CD4-positive, alpha-beta memory T cell (primary cell): ENCODE measurements around the gene WNK3. TPM values are rescaled to one million over a fixed set of nuclear protein-coding genes. Genes with fewer than 3 reads are reported as not detected.
"Not testable (repeated sequence)": the region's sequence is repeated elsewhere in the genome, so short reads cannot be mapped to it uniquely, and the experiment has no call there.

Source experiments
- CTCF ChIA-PET: fragments of 350-600 bp; sonication (Branson Sonifier 250); formaldehyde crosslinking; loops from one replicate; lab custom pipeline; 2021; ENCODE audit warnings: inconsistent platforms; ENCODE audit not compliant: partially characterized antibody; lab: Charles Lee
- POLR2A ChIA-PET: fragments of 350-600 bp; sonication (Branson Sonifier 250); formaldehyde crosslinking; loops from one replicate; lab custom pipeline; 2021; ENCODE audit not compliant: partially characterized antibody; lab: Charles Lee
- DNase-seq, 5 donors: peaks; one replicate each; pipeline versions ENCODE4 v3.0.0 to v3.0.0-alpha.2; 2020 to 2022; ENCODE audit warnings: mixed read lengths in 1 of 5
- H3K27ac ChIP-seq: one replicate; pipeline ENCODE4 v1.7.0; 2013; ENCODE audit warnings: low read depth, low read length
- H3K27me3 ChIP-seq: 2 replicates; pipeline ENCODE4 v1.7.0; 2013; ENCODE audit warnings: mild to moderate bottlenecking, low read length, moderate library complexity; ENCODE audit not compliant: insufficient read depth
- H3K36me3 ChIP-seq: 2 replicates; pipeline ENCODE4 v1.7.0; 2013; ENCODE audit warnings: mild to moderate bottlenecking, low read length, moderate library complexity; ENCODE audit not compliant: insufficient read depth
- H3K4me1 ChIP-seq: 2 replicates; pipeline ENCODE4 v1.7.0; 2013; ENCODE audit warnings: mild to moderate bottlenecking, low read length, moderate library complexity; ENCODE audit not compliant: insufficient read depth
- H3K4me3 ChIP-seq, 2 donors: one replicate each; pipeline ENCODE4 v1.7.0; 2013; ENCODE audit warnings: low read length in 2 of 2, mild to moderate bottlenecking in 1 of 2
- H3K9me3 ChIP-seq, 2 donors: one replicate each; pipeline ENCODE4 v1.7.0; 2013; ENCODE audit warnings: low read length in 2 of 2, control low read depth in 1 of 2; ENCODE audit not compliant: control insufficient read depth in 1 of 2
- H3K27ac Mint-ChIP-seq, 7 donors: one replicate each; pipeline ENCODE4 v1.8.0; 2020 to 2021; ENCODE audit warnings: mixed read lengths in 7 of 7, mild to moderate bottlenecking in 6 of 7, inconsistent platforms in 3 of 7, moderate library complexity in 3 of 7
- H3K27me3 Mint-ChIP-seq, 2 donors: one replicate each; pipeline ENCODE4 v1.8.0; 2020 to 2021; ENCODE audit warnings: mixed read lengths in 2 of 2
- H3K36me3 Mint-ChIP-seq, 2 donors: one replicate each; pipeline ENCODE4 v1.8.0; 2020 to 2021; ENCODE audit warnings: mixed read lengths in 2 of 2, inconsistent platforms in 1 of 2, mild to moderate bottlenecking in 1 of 2
- H3K4me1 Mint-ChIP-seq, 4 donors: one replicate each; pipeline ENCODE4 v1.8.0; 2020 to 2021; ENCODE audit warnings: mixed read lengths in 4 of 4, mild to moderate bottlenecking in 1 of 4
- H3K4me3 Mint-ChIP-seq, 8 donors: one replicate each; pipeline ENCODE4 v1.8.0; 2020 to 2021; ENCODE audit warnings: mixed read lengths in 8 of 8, mild to moderate bottlenecking in 7 of 8, moderate library complexity in 6 of 8, inconsistent platforms in 3 of 8
- H3K9me3 Mint-ChIP-seq, 8 donors: one replicate each; pipeline ENCODE4 v1.8.0; 2020 to 2021; ENCODE audit warnings: mixed read lengths in 8 of 8, mild to moderate bottlenecking in 5 of 8, inconsistent platforms in 3 of 8, moderate library complexity in 1 of 8
- intact Hi-C: fragments of 100-400 bp; cut with micrococcal nuclease; formaldehyde crosslinking; loops from one replicate; pipeline ENCODE4 v1.15.1; 2023
- polyA plus RNA-seq, 2 donors: library from polyadenylated mRNA; unstranded; fragments of 300-500 nt; fragmentation: Illumina TruSeq; gene quantifications; one replicate each; pipeline ENCODE4 v1.2.3, GENCODE V29; 2021
- total RNA-seq, 2 experiments: library from RNA; stranded (reverse); gene quantifications; one replicate each; pipeline ENCODE4 v1.2.3, GENCODE V29; 2021

Gene WNK3
- total and polyA plus RNA-seq, 4 experiments from 2014 or later = 0.13 to 0.81 (median 0.71) TPM

GRCh38 chrX:54358424-54359211 lies 772 bp upstream of the WNK3 start:
- CTCF ChIA-PET = interaction anchor here (0.6 kb wide), 1 partner anchor 260 kb away, joined by 3 read pairs; no protein-coding TSS in a partner anchor
- Histone ChIP-seq H3K4me1 (peaks cover 5% of the 10 kb centered on the region), H3K9me3 (no peaks in the 10 kb centered on the region), H3K4me3 (peak overlapping the region in 1 of 2 donors; percentile 28), H3K27me3 (no peaks in the 10 kb centered on the region), H3K36me3 (no peaks in the 10 kb centered on the region), H3K27ac (no peak overlapping the region)
- H3K9me3 Mint-ChIP-seq = peaks cover 0 to 2% (median 0%) of the 10 kb centered on the region in 8 donors
- intact Hi-C loops = loop anchor here (5.0 kb wide), 2 partner anchors 174 to 176 kb away; partner anchors contain the start of genes FAM120C and GNL3L
- peak overlapping the region in 4 of 7 donors; percentile 11 to 82 (median 36) for H3K27ac Mint-ChIP-seq
- POLR2A ChIA-PET = interaction anchor here (1.4 kb wide), 1 partner anchor 172 kb away, joined by 4 read pairs; the partner anchor contains the start of gene GNL3L
- H3K4me1 Mint-ChIP-seq = peaks cover 6 to 16% (median 12%) of the 10 kb centered on the region in 4 donors
- peaks cover 7 to 19% of the 10 kb centered on the region in 2 donors for H3K27me3 Mint-ChIP-seq
- peak; percentile 24 to 36 (median 33) for DNase-seq
- peak overlapping the region; percentile 70 to 89 (median 86) for H3K4me3 Mint-ChIP-seq
- no peaks in the 10 kb centered on the region for H3K36me3 Mint-ChIP-seq

- no peaks in the 10 kb centered on the region for H3K36me3 ChIP-seq
- no peaks in the 10 kb centered on the region for H3K9me3 ChIP-seq
- H3K4me3 ChIP-seq = no peak overlapping the region
- intact Hi-C loops = no loop called here
- H3K27ac Mint-ChIP-seq = no peak overlapping the region
- H3K4me1 Mint-ChIP-seq = peaks cover 0 to 10% (median 6%) of the 10 kb centered on the region in 4 donors
- H3K9me3 Mint-ChIP-seq = peaks cover 0 to 6% (median 0%) of the 10 kb centered on the region in 8 donors
- no peaks in the 10 kb centered on the region for H3K4me1 ChIP-seq
- peaks cover 4 to 7% of the 10 kb centered on the region in 2 donors for H3K27me3 Mint-ChIP-seq
- H3K4me3 Mint-ChIP-seq = no peak overlapping the region
- H3K27me3 ChIP-seq = no peaks in the 10 kb centered on the region
- no peak overlapping the region for H3K27ac ChIP-seq
- ChIA-PET POLR2A (no interaction called here), CTCF (no interaction called here)
- no peak for DNase-seq
- no peaks in the 10 kb centered on the region for H3K36me3 Mint-ChIP-seq
Observed at GRCh38 chrX:54352677-54353076, 5.2 kb downstream of the WNK3 start.

- H3K4me3 Mint-ChIP-seq, H3K27me3 ChIP-seq, CTCF ChIA-PET, H3K27ac ChIP-seq, POLR2A ChIA-PET, H3K36me3 Mint-ChIP-seq, H3K9me3 ChIP-seq, H3K27me3 Mint-ChIP-seq, DNase-seq, H3K27ac Mint-ChIP-seq, H3K9me3 Mint-ChIP-seq, H3K4me1 Mint-ChIP-seq, H3K4me3 ChIP-seq, intact Hi-C loops, H3K36me3 ChIP-seq, H3K4me1 ChIP-seq: not testable (repeated sequence)
Observed at GRCh38 chrX:54337383-54337782, 20.5 kb downstream of the WNK3 start.

GRCh38 chrX:54325077-54325476 lies 32.8 kb downstream of the WNK3 start:
- Mint-ChIP-seq H3K27me3 (no peaks in the 10 kb centered on the region), H3K27ac (no peak overlapping the region), H3K9me3 (no peaks in the 10 kb centered on the region), H3K4me3 (no peak overlapping the region), H3K4me1 (no peaks in the 10 kb centered on the region), H3K36me3 (no peaks in the 10 kb centered on the region)
- CTCF ChIA-PET = no interaction called here
- H3K9me3 ChIP-seq = no peaks in the 10 kb centered on the region
- no peak overlapping the region for H3K4me3 ChIP-seq
- no peaks in the 10 kb centered on the region for H3K4me1 ChIP-seq
- DNase-seq = no peak
- H3K27ac ChIP-seq = no peak overlapping the region
- H3K36me3 ChIP-seq = no peaks in the 10 kb centered on the region
- intact Hi-C loops = no loop called here
- H3K27me3 ChIP-seq = no peaks in the 10 kb centered on the region
- POLR2A ChIA-PET = no interaction called here

GRCh38 chrX:54320067-54320466 lies 37.8 kb downstream of the WNK3 start:
- no peaks in the 10 kb centered on the region for H3K9me3 Mint-ChIP-seq
- H3K4me3 ChIP-seq = no peak overlapping the region
- H3K27ac Mint-ChIP-seq = no peak overlapping the region
- H3K4me3 Mint-ChIP-seq = no peak overlapping the region
- POLR2A ChIA-PET = no interaction called here
- no peaks in the 10 kb centered on the region for H3K4me1 ChIP-seq
- intact Hi-C loops = no loop called here
- no peak overlapping the region for H3K27ac ChIP-seq
- H3K27me3 ChIP-seq = no peaks in the 10 kb centered on the region
- CTCF ChIA-PET = no interaction called here
- no peaks in the 10 kb centered on the region for H3K36me3 Mint-ChIP-seq
- H3K27me3 Mint-ChIP-seq = no peaks in the 10 kb centered on the region
- no peaks in the 10 kb centered on the region for H3K4me1 Mint-ChIP-seq
- no peaks in the 10 kb centered on the region for H3K9me3 ChIP-seq
- no peaks in the 10 kb centered on the region for H3K36me3 ChIP-seq
- no peak for DNase-seq

GRCh38 chrX:54306379-54306778 lies 51.5 kb downstream of the WNK3 start:
- intact Hi-C loops = no loop called here
- no peak overlapping the region for H3K27ac Mint-ChIP-seq
- H3K9me3 Mint-ChIP-seq = peaks cover 0 to 2% (median 0%) of the 10 kb centered on the region in 8 donors
- Histone ChIP-seq H3K27ac (no peak overlapping the region), H3K27me3 (no peaks in the 10 kb centered on the region), H3K36me3 (no peaks in the 10 kb centered on the region), H3K4me1 (no peaks in the 10 kb centered on the region), H3K4me3 (no peak overlapping the region), H3K9me3 (no peaks in the 10 kb centered on the region)
- H3K27me3 Mint-ChIP-seq = no peaks in the 10 kb centered on the region
- CTCF ChIA-PET = no interaction called here
- POLR2A ChIA-PET = no interaction called here
- no peak overlapping the region for H3K4me3 Mint-ChIP-seq
- DNase-seq = no peak
- H3K4me1 Mint-ChIP-seq = no peaks in the 10 kb centered on the region
- no peaks in the 10 kb centered on the region for H3K36me3 Mint-ChIP-seq

GRCh38 chrX:54301516-54301915 lies 56.3 kb downstream of the WNK3 start:
- Mint-ChIP-seq H3K27ac (no peak overlapping the region), H3K4me1 (no peaks in the 10 kb centered on the region), H3K27me3 (no peaks in the 10 kb centered on the region), H3K4me3 (no peak overlapping the region), H3K36me3 (no peaks in the 10 kb centered on the region), H3K9me3 (no peaks in the 10 kb centered on the region)
- H3K4me1 ChIP-seq = no peaks in the 10 kb centered on the region
- intact Hi-C loops = no loop called here
- no peaks in the 10 kb centered on the region for H3K9me3 ChIP-seq
- ChIA-PET POLR2A (no interaction called here), CTCF (no interaction called here)
- H3K27me3 ChIP-seq = no peaks in the 10 kb centered on the region
- H3K27ac ChIP-seq = no peak overlapping the region
- H3K36me3 ChIP-seq = no peaks in the 10 kb centered on the region
- no peak for DNase-seq
- no peak overlapping the region for H3K4me3 ChIP-seq
